ENCODE measurements around the gene C2CD4A.

The C2CD4A gene

GRCh38 chr15:62060113-62060895 is 6.5 kb upstream of the C2CD4A start, which contains the start of gene VPS13C:
TSS of gene VPS13C (minus strand) at chr15:62060447. CDS start at chr15:62060374, 73 bp downstream.
- peak; percentile 74 to 83 for DNase-seq (ENCODE audit: low read depth in 2 of 2)

- no peak for DNase-seq (ENCODE audit: low read depth in 2 of 2)
These were observed 5.9 kb upstream of the C2CD4A start for GRCh38 chr15:62060896-62061280.

GRCh38 chr15:62063825-62064635 is 2.7 kb upstream of the C2CD4A start:
- no peak for DNase-seq (ENCODE audit: low read depth in 2 of 2)

GRCh38 chr15:62067448-62068044 is 769 bp downstream of the C2CD4A start:
- peak; percentile 14 to 19 for DNase-seq (ENCODE audit: low read depth in 2 of 2)

- peak in 1 of 2 donors; percentile 19 for DNase-seq (ENCODE audit: low read depth in 2 of 2)
These were observed 1.5 kb downstream of the C2CD4A start for GRCh38 chr15:62068071-62068809.

GRCh38 chr15:62068810-62069167 is 2.0 kb downstream of the C2CD4A start:
- no peak for DNase-seq (ENCODE audit: low read depth in 2 of 2)

- no peak for DNase-seq (ENCODE audit: low read depth in 2 of 2)
These were observed 2.8 kb downstream of the C2CD4A start for GRCh38 chr15:62069551-62069950.

GRCh38 chr15:62071711-62072308 is 5.0 kb downstream of the C2CD4A start:
- no peak for DNase-seq (ENCODE audit: low read depth in 2 of 2)

- DNase-seq (ENCODE audit: low read depth in 2 of 2) = no peak
These were observed 9.0 kb downstream of the C2CD4A start for GRCh38 chr15:62075595-62076277.

- DNase-seq (ENCODE audit: low read depth in 2 of 2) = no peak
These were observed 12.8 kb downstream of the C2CD4A start for GRCh38 chr15:62079594-62079993.

- no peak for DNase-seq (ENCODE audit: low read depth in 2 of 2)
These were observed 16.7 kb downstream of the C2CD4A start for GRCh38 chr15:62083194-62084154.

GRCh38 chr15:62085740-62086139 is 19.0 kb downstream of the C2CD4A start:
- no peak for DNase-seq (ENCODE audit: low read depth in 2 of 2)

GRCh38 chr15:62087671-62088352 is 21.0 kb downstream of the C2CD4A start:
- DNase-seq (ENCODE audit: low read depth in 2 of 2) = no peak

- DNase-seq (ENCODE audit: low read depth in 2 of 2) = no peak
These were observed 21.5 kb downstream of the C2CD4A start for GRCh38 chr15:62088353-62088693.

GRCh38 chr15:62089616-62090015 is 22.8 kb downstream of the C2CD4A start:
- DNase-seq (ENCODE audit: low read depth in 2 of 2) = no peak

GRCh38 chr15:62090988-62091387 is 24.2 kb downstream of the C2CD4A start:
- no peak for DNase-seq (ENCODE audit: low read depth in 2 of 2)

GRCh38 chr15:62093809-62094208 is 27.0 kb downstream of the C2CD4A start:
- no peak for DNase-seq (ENCODE audit: low read depth in 2 of 2)

GRCh38 chr15:62094388-62094787 is 27.6 kb downstream of the C2CD4A start:
- no peak for DNase-seq (ENCODE audit: low read depth in 2 of 2)

- DNase-seq (ENCODE audit: low read depth in 2 of 2) = no peak
These were observed 32.4 kb downstream of the C2CD4A start for GRCh38 chr15:62099094-62099601.
